GM19397 (cell line): ENCODE results near the gene NFYC.

ENCODE experiments used
- ATAC-seq: cut with Tn5 transposase; IDR thresholded peaks from one replicate; pipeline ENCODE4 v1.9.1; 2021; ENCODE audit warnings: mild to moderate bottlenecking, moderate library complexity; ENCODE audit not compliant: unreplicated experiment

Gene NFYC

DNA sequence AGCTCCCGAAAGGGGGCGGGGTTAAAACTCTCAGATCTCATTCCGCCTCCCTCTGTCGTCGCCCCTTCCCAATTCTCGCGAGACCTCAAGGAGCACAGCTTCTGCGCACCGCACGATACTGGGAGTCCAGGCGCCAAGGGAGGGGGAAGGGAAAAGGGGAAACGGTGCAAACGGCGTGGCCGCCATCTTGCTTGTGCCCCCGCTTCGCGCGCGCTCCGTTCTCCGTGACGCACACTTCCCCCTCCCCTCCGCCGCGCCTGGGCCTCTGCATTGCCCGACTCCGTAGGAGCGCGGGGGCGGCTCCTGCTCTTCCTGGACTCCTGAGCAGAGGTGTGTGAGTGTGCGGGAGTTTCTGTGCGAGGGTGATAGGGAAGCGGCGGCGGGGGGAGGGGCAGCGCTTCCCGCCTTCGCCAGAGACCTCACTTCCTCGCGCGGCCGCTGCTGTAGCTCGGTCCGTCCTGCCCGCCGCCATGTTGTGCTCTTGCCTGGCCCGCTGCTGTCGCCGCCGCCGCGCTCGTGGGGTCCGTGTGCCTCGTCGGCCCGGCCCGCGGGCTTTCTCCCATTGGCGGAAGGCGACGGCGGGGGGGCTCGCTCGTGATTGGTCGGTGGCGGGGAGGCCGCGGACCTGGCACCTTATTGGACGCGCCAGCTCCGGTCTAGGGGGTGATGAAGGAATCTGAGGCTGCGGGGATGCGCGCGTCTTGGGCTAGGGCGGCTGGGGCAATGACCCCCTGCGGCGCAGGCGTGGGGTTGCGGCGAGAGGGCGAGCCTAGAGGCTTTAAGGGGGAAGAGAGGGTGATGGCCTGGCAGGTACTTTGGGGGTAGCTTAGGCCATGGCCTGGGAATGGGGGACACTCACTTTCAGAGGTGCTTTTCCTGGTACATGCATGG is at the start of gene NFYC:
Gene NFYC (plus strand): TSS at position 167 of the 891 bp plus-strand sequence. CDS start 47,140 bp downstream, outside the sequence.
- ATAC-seq: peak; percentile 78

DNA sequence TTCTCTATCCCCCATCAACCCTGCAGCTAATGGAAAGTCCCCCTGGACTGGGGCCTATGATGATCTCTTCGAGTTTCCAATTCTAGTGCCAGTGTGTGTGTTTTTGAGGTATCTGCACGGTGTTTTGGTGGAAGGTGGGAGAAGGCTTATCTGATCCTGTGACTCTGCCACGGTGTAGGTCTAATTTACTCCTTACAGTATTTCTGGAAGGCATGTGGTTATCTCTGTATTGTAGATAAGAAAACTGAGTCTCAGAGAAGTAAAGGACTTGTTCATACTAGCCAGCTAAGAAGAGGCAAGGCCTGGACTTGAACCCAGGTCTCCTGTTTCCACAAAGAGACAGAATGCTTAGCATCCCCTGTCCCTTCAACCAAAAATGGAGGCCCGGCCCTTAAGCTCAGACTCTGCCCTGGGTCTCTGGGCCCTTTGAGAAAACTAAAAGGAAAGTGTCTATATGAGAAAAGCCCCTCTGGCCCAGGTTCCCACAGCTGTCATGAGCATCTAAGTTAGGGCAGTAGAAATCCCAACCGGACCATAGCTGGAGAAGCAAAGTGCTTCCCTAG is 46.3 kb upstream of the NFYC start:
- no peak for ATAC-seq

DNA sequence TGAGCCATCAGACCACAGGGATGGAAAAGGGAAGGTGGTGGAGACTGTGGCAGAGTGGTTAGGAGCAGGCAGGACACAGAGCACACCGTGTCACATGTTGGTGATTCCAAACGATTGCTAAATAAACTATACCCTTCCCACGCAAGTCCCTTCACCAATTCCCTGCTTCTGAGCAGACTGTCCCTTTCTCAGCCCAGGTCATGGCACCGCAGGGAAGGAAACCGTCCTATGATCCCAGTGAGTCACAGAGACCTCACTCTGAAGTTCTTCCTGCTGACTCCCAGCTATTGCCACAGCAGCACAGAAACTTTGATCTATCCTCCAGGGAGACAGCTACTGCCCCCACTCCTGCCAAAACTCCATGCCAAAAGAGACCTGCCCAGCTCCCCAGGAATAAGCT is 45.2 kb upstream of the NFYC start:
- ATAC-seq: no peak

DNA sequence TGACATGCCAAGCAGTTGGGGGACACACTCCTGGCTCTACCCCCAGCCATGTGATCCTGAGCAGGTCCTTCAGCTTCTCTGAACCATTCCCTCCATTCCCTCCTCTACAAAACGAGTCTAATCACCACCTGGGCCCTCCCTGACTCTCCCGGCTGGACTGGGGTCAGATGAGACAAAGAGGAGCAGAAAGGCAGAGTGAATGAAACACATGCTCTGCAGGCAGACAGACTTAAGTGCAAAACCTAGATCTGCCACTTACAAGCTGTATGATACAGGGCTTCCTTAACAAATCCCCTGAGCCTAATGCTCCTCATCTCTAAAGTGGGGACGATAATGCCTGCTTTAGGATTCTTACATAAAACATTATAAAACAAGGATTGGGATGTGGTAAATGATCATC is 43.3 kb upstream of the NFYC start:
- no peak for ATAC-seq

DNA sequence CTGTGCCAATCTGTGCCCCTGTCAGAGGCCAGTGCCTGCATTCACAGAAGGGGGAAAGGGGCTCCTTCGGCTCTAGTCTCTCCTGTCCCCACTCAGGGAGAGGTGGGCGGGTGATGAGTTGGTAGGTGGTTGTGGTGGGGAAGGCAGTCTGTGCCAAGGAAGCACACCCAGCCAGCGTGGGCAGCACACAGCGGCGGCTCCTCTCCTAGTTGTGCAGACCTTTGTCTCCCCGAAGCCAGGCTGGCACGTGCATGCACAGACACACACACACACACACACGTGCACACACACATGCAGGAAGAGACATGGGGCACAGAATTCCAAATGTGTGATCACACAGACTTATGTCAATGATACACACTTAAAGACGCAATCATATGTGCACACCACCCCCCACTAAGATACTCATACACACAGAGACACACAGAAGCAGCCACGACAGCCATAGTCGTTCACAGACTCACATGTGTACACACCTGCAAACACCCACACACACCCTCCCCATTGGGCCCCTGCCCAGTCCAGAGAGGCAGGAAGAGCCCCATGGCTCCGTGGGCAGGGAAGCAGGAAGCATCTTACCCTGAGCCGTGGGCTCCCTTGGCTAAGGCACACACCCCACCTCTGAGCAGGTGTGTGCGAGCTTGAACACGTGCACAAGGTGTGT is 42.4 kb upstream of the NFYC start:
- no peak for ATAC-seq

DNA sequence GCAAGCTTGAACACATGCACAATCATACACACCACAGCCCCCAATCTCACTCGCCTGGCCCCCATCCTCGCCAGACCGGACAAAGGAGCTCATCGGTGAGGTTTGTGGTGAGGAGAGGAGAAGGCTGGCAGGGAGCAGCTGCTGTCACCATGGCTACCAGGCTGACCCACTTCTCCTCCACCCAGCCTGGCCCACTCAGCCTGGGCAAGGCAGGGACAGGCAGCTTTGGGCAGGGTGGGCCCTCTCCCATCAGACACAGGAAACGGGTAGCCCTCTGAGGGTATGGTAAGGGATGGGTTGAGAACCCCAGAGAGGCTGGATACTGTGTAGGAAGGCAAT is 41.9 kb upstream of the NFYC start:
- no peak for ATAC-seq

DNA sequence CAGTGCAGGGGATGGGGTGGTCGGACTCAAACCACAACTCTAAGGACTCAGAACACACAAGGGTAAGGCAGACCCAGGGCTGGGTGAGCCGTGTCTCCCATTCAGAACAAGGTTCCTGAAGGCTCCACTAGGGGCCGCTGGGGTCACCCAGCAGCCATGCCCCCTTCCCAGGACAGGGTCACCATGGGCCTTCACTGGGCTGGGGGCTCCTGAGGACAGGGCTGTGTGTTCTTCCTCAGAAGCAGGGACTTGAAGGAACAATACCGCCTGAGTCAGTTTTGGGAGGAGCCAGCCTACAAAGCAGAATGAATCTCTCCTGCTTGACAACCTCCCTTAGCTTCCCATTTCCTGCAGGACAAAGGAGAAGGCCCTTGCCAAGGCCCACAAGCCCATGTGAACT is 41.4 kb upstream of the NFYC start:
- no peak for ATAC-seq

DNA sequence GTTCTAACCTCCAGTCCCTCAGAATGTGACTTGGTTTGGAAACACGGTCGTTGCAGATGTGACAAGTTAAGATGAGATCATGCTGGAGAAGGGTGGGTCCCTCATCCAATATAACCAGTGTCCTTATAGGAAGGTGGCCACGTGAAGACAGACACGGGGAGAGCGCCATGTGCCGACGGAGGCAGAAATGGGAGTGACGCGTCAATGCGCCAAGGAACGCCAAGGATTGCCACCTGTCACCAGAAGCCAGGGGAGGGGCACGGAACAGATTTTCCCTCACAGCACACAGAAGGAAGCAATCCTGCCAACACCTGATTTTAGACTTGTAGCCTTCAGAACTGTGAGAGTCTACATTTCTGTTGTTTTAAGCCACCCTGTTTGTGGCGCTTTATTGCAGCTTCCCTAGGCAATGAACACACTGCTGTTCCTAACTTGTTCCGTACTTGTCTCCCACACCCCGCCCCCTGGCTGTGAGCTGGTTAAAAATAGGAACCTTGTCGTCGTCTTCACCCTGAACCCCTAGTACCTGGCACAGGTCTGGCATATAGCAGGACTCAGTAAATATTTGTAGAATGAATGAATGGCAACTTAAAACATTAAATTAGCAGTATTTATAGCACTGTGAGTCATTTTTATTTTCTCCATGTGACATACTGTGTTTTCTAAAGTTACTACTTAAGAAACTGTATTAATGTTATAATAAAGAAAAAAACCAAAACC is 40.2 kb upstream of the NFYC start:
- no peak for ATAC-seq

DNA sequence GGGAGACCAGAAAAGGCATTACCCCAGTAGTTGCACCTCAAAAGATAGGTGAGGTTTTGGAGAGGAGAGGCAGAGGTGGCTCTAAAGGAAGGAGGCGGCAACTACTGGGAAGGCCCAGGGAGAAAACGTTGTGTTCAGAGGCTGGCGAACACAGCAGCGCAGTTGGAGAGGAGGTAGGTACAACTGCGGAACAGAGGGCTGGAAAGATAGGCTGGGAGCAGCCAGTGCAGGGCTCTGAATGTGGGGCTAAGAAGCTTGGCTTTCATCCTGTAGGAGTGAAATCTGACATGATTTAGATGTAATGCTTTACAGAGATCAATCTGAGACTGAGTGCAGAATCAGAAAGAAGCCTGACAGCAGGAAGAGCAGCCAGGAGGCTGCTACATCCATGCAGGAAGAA is 39.0 kb upstream of the NFYC start:
- no peak for ATAC-seq

DNA sequence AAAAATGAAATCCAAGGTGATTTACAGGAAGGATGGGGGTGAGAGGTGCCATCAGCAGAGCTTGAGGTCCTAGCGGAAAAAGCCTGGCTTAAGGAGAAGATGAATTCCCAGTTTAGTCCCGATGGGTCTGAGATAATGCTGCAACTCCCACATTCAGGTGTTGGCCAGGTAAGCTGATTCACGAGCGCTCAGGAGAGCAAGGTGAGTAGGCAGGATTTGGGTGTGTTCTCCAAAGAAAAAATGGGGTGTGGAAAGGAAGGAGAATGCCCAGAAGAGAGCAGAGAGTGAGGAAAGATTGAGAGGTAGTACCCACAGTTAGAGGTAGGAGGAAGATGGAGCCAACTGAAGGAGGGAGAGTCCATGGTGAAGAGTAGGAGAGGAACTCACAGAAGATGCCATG is 38.5 kb upstream of the NFYC start:
- no peak for ATAC-seq

DNA sequence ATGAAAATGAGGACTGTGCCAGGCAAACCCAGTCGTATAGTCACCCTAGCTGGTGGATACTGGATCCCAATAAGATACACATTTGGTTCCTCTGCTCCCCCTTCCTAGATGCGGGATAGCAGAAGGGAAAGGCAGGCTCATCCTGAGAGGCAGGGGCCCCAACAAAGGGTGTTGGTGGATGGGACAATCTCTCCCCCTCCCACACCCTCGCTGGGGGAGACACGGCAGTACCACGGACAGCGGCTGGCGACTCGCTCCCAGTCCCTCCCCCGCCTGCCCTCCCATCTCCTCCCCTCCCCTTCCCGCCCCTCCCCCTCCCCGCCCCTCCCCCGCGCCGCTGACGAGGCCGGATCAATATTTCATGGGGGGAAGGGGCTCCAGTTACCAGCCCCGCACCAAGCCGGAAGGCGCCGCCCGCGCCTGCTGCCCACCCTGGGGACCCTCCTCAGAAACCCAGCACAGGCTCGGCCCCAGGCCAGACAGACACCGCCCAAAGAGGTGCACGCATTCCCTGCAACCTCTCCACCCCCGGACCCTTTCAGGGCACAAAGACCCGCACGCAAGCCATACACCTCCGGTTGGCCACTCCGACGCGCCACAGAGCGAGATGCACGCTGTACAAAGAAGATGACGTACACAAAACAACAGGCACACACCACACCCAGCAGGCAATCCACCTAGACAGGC is 37.5 kb upstream of the NFYC start:
- ATAC-seq: no peak

DNA sequence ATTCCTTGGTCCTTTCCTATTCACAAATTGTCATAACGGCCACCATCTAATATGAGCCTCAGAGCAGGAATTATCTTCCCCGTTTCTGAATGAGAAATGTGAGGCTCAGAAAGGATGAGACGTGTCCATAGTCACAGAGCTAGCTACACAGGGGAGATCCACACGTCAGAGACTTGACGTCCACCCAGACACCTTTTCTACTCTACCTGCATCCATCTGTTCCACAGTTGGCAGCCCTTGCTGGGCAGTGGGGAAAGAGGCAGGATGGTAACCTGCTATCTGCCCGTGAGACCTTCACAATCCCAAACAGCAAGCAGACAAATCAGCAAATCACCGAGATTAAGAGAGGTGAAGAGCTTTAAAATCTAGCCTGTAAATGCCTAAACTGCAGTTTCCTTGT is 34.5 kb upstream of the NFYC start:
- ATAC-seq: no peak

DNA sequence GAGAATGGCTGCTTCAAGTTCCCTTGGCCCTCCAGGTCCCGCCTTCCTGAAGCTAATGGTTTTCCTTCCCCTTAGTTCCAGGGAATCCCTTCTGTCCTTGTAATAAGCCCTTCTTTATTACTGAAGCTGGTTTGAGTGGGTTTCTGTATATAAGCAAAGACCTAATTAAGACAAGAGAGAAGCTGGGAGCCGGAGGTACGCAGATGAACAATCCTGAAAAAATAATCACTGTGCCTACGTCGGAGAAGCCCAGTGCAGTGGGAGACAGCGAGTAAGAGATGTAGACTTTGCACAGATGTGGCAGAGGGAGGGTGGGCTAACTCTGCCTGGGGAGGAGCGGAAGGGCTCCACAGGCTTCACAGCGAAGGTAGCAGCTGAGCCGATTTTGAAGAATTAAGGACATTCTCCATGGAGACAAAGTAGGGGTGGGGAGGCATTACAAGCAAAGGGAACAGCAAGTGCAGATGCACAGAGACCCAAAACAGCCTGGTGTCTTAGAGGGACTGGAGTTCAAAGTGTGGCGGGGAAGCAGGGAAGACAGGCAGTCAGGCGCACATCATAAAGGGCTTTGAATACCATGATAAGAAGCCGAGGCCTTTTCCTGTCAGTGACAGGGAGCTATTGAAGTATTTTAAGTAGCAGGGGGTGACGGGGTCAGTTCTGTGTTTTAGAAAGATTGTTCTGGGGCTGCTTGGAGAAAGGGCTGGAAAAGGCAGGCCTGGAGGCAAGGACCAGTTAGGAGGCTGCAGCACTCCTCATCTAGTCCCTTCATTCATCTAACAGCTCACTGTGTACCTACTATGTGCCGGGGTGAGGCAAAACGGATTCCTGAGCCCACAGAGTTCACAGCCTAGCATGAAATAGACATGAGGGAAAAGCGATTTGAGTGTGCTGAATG is 32.5 kb upstream of the NFYC start:
- ATAC-seq: no peak

DNA sequence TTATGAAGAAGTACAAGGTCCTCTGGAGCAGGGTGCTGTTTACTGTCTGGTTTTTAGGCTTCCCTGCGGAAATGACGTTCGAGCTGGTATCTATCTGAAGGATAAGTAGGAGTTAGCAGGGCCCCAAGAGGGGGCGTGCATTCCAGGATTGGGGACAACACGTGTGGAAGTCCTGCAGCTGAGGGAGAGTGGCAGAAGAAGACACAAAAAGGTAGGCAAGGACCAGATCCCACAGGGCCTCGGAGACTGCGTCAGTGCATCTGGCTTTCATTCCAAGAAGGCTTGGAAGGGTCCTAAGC is 31.9 kb upstream of the NFYC start:
- ATAC-seq: no peak

DNA sequence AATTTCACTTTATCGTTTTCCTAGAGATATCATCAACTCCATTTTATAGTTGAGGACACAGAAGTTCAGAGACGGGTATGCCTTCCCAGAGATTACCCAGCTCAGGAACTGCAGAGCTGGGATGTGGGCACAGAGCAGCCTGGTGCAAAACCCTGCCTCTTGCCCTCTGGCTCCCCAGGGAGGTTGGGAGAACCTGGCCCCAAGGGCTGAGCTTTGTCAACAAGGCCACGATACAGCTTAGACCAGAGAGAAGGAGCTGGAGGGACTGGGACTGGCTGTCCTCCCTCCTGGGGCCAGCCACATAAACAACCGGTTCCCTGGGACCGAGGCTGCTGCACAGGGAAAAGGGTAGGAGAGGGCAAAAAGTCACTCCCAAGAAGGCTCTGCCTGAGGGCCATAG is 29.8 kb upstream of the NFYC start:
- no peak for ATAC-seq

DNA sequence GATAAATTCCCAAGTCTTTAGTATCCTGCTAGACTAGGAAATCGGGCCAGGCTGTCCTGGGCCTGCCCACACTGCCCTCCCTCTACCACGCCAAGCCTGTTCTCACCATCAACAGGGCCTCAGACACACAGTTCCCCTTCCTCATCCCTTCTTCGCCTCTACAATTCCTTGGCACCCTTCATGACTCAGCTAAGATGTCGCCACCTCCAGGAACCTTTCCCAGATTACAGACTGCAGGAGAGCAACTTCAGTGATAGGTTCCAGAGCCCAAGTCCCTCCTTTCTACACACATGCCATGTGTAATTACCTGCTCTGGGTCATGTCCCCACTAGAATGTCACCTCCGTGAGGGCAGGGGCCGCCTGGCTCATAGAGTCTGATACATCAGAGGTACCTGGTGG is 29.4 kb upstream of the NFYC start:
- no peak for ATAC-seq

DNA sequence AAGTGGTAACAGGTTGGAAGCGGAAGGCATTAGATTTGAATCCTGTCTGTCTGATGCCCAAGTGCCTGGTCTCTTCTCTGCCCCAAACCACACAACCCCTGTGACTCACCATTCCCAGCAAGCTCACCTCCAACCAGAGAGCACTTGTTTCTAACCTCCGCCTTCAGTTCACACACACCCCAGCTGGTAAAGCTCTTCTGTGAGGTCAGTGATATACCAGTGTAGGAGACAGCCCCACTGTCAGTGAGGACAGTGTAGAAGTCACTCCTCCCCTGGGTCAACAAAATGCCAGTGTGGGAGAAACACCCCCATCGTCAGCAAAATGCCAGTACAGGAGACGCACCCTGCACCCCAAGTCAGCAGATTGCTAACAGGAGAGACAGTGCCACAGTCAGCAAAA is 28.6 kb upstream of the NFYC start:
- ATAC-seq: no peak

DNA sequence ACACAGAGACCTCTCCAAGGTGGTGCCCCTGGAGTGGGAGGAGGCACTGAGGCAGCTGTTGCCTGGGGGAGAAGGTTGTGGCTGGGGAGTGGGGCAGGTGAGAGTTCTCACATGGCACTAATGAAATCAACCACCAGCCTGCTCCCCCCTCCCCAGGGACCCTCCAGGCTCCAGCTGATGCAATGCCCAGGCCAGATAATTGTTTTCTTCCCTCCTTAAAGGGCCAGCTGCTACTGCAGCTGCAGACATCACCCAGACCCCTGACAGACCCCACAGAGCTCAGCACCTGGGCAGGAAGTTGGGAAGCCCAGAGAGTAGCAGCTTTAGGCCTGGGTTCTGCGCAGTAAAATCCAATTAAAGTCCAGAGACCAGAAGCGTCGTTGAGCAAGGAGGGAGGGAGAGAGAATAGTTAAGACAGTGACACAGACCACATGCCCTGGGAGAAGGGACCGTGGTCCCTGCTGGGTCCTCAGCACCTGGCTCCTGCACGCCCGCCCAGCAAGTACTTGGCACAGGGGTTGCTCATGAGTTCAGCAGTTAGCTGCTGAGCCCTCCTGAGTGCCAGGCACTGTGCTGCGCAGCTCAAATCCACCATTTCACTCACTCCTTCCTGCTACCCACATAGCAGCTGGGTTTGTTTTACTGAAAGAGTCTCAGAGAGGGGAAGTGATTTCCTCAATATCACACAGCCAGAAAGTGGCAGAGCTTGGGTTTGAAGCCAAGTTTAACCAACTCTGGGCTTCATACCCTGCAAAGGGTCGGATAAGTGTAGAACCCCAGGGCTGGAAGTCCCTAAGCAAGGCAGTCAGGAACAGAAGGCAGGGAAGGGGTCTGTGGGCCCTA is 28.0 kb upstream of the NFYC start:
- no peak for ATAC-seq

DNA sequence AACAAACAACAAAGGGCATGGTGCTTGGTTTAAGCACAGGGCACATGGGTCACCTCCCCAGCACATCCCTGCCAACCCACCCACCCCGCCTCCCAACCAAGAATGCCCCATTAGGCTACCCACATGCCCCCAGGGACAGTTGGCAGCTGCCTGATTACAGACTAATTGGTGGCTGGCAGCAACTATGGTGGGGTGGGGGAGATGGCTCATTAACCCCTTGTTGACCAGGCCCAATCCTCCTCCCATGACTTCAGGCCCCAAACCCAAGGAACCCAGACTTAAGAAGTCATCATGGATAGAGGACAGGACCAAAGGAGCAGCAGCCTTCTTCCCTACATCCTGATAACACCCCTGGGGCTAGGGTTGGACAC is 27.4 kb upstream of the NFYC start:
- ATAC-seq: no peak
